Tibial artery (tissue), 4 donors: ENCODE measurements around the gene SUN3.

ENCODE experiments used
- DNase-seq, 2 donors: peaks; one replicate each; pipeline ENCODE4 v3.0.0-alpha.2; 2019
- H3K27ac ChIP-seq, 2 donors: fragments of 200-600 bp; sonication (generic) in 1 of 2; 1 replicate in 1 of 2; 2 replicates in 1 of 2; pipeline ENCODE4 v1.5.1; 2018 to 2019; ENCODE audit warnings: mild to moderate bottlenecking in 1 of 2
- H3K27me3 ChIP-seq, 2 donors: fragments of 200-600 bp; sonication (generic) in 1 of 2; one replicate each; pipeline versions ENCODE4 v1.5.1 to v1.6.0; 2016 to 2019
- H3K36me3 ChIP-seq, 3 donors: fragments of 200-600 bp; sonication (generic) in 2 of 3; one replicate each; pipeline ENCODE4 v1.5.1; 2016 to 2019; ENCODE audit warnings: mild to moderate bottlenecking in 2 of 3
- H3K4me1 ChIP-seq, 4 donors: fragments of 200-600 bp; sonication (generic) in 2 of 4; 1 replicate in 3 of 4; 2 replicates in 1 of 4; pipeline ENCODE4 v1.5.1; 2016 to 2019
- H3K4me3 ChIP-seq, 2 donors: fragments of 200-600 bp; sonication (generic) in 1 of 2; 1 replicate in 1 of 2; 2 replicates in 1 of 2; pipeline ENCODE4 v1.5.1; 2018 to 2019; ENCODE audit warnings: mild to moderate bottlenecking in 2 of 2
- H3K9me3 ChIP-seq, 3 donors: fragments of 200-600 bp; sonication (generic) in 1 of 3; one replicate each; pipeline ENCODE4 v1.5.1; 2016 to 2019
- CTCF ChIP-seq, 2 experiments: fragments of 200-600 bp in 1 of 2; fragments of 450-650 bp in 1 of 2; IDR thresholded peaks; one replicate each; pipeline ENCODE4 v1.5.1; 2017 to 2019; ENCODE audit warnings: antibody characterized with exemption in 2 of 2, mild to moderate bottlenecking in 1 of 2, moderate library complexity in 1 of 2
- intact Hi-C: fragments of 100-400 bp; cut with DNase I; formaldehyde crosslinking; loops from one replicate; pipeline ENCODE4 v1.15.0; 2023; ENCODE audit warnings: low total_unique reads

The SUN3 gene

DNA sequence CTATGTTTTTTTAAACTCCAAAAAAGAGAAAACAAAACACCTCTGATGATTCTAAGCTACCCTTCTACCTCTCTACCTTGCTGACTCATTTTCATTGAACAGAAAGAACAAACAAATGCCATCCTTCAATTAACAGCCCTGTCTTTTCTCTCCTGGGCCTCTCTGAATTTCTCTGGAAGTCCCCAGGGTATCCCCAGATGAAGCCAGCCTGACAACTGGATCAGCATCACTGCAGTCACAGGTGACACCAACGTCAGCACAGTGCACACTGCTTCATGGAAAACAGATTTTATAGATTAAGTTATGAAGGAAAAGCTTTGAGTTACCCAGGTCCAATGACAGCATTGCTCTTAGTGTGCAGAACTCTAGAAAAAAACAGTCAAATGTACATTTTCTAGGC lies 55.2 kb downstream of the SUN3 start:
- Histone ChIP-seq H3K27me3 (no peaks in the 10 kb centered on the region), H3K4me1 (peaks cover 6 to 17% (median 10%) of the 10 kb centered on the region in 4 donors), H3K36me3 (peaks cover 49 to 80% (median 69%) of the 10 kb centered on the region in 3 donors), H3K27ac (no peak overlapping the region), H3K9me3 (no peaks in the 10 kb centered on the region), H3K4me3 (no peak overlapping the region)
- DNase-seq: no peak
- no peak for TF ChIP-seq CTCF (IDR thresholded peaks at IDR 0.05)
- intact Hi-C loops: no loop called here

- Histone ChIP-seq H3K27ac (no peak overlapping the region), H3K4me3 (no peak overlapping the region), H3K4me1 (no peaks in the 10 kb centered on the region), H3K9me3 (no peaks in the 10 kb centered on the region), H3K36me3 (peaks cover 39 to 86% (median 74%) of the 10 kb centered on the region in 3 donors), H3K27me3 (no peaks in the 10 kb centered on the region)
- no peak for DNase-seq
- intact Hi-C loops: no loop called here
- TF ChIP-seq CTCF (IDR thresholded peaks at IDR 0.05): no peak
Measured at GRCh38 chr7:47970761-47971160, 58.1 kb downstream of the SUN3 start.

- intact Hi-C loops: no loop called here
- TF ChIP-seq CTCF (IDR thresholded peaks at IDR 0.05): peak; percentile 65 to 67
- Histone ChIP-seq H3K36me3 (peaks cover 39 to 86% (median 74%) of the 10 kb centered on the region in 3 donors), H3K4me1 (no peaks in the 10 kb centered on the region), H3K27ac (no peak overlapping the region), H3K9me3 (no peaks in the 10 kb centered on the region), H3K4me3 (no peak overlapping the region), H3K27me3 (no peaks in the 10 kb centered on the region)
- no peak for DNase-seq
Measured at GRCh38 chr7:47968847-47969774, 59.8 kb downstream of the SUN3 start.

GRCh38 chr7:47967708-47968107 lies 61.2 kb downstream of the SUN3 start:
- H3K36me3 ChIP-seq: peaks cover 46 to 86% (median 74%) of the 10 kb centered on the region in 3 donors
- no peaks in the 10 kb centered on the region for H3K27me3 ChIP-seq
- intact Hi-C loops: no loop called here

GRCh38 chr7:47967123-47967522 lies 61.8 kb downstream of the SUN3 start:
- no peaks in the 10 kb centered on the region for H3K4me1 ChIP-seq
- no peak for TF ChIP-seq CTCF (IDR thresholded peaks at IDR 0.05)
- no peak overlapping the region for H3K27ac ChIP-seq
- peaks cover 51 to 86% (median 78%) of the 10 kb centered on the region in 3 donors for H3K36me3 ChIP-seq
- no peaks in the 10 kb centered on the region for H3K9me3 ChIP-seq
- DNase-seq: no peak
- intact Hi-C loops: no loop called here
- H3K27me3 ChIP-seq: no peaks in the 10 kb centered on the region
- H3K4me3 ChIP-seq: no peak overlapping the region

More at GRCh38 chr7:47967708-47968107, 61.2 kb downstream of the SUN3 start:
- TF ChIP-seq CTCF (IDR thresholded peaks at IDR 0.05): no peak
- no peak for DNase-seq
- Histone ChIP-seq H3K4me1 (no peaks in the 10 kb centered on the region), H3K9me3 (no peaks in the 10 kb centered on the region), H3K4me3 (no peak overlapping the region), H3K27ac (no peak overlapping the region)
